SK-N-SH (cell line): ENCODE results near the gene LMO2. TPM values are rescaled to one million over a fixed set of nuclear protein-coding genes. Genes with fewer than 3 reads are reported as not detected.

Source experiments
- CTCF ChIA-PET: fragments of 300-600, 350-600 bp; formaldehyde crosslinking; extraction: SDS; loops from one replicate; lab custom pipeline; 2021; lab: Yijun Ruan, JAX
- POLR2A ChIA-PET: fragments of 350-600 bp; sonication (Branson Sonifier 250); formaldehyde crosslinking; extraction: SDS; loops from one replicate; lab custom pipeline; 2020; ENCODE audit warnings: antibody characterized with exemption, inconsistent platforms; lab: Yijun Ruan, JAX
- DNase-seq: peaks from one replicate; pipeline ENCODE4 v3.0.0; 2012
- H2AFZ ChIP-seq: fragments of 200-600 bp; sonication (generic); 2 replicates; pipeline ENCODE4 v1.8.1; 2016; ENCODE audit warnings: antibody characterized with exemption, mild to moderate bottlenecking, low read depth
- H3F3A ChIP-seq: fragments of 200-600 bp; sonication (generic); replicated peaks from 2 replicates; pipeline ENCODE3; 2016; ENCODE audit warnings: antibody characterized with exemption, mild to moderate bottlenecking; ENCODE audit not compliant: insufficient read depth
- H3K27ac ChIP-seq, 2 experiments: fragments of 200-500 bp in 1 of 2; fragments of 200-600 bp in 1 of 2; sonication (Bioruptor generic) in 1 of 2; sonication (generic), shearing (Covaris generic) in 1 of 2; 2 replicates each; pipeline versions ENCODE4 v1.5.1 to v1.6.1; 2014 to 2016; ENCODE audit warnings: low read depth in 2 of 2, inconsistent platforms in 1 of 2, low read length in 1 of 2, mild to moderate bottlenecking in 1 of 2, mixed read lengths in 1 of 2
- H3K27me3 ChIP-seq: fragments of 200-600 bp; sonication (generic), shearing (Covaris generic); 2 replicates; pipeline ENCODE4 v1.6.1; 2016; ENCODE audit warnings: mixed run types; ENCODE audit not compliant: insufficient read depth
- H3K36me3 ChIP-seq, 2 experiments: fragments of 200-500 bp in 1 of 2; fragments of 200-600 bp in 1 of 2; sonication (Bioruptor generic) in 1 of 2; sonication (generic) in 1 of 2; replicated peaks in 1 of 2; 2 replicates each; pipeline versions ENCODE3 to v1.5.1; 2014 to 2016; ENCODE audit warnings: low read length in 1 of 2, mild to moderate bottlenecking in 1 of 2; ENCODE audit not compliant: insufficient read depth in 2 of 2, control insufficient read depth in 1 of 2
- H3K4me1 ChIP-seq, 2 experiments: fragments of 200-500 bp in 1 of 2; fragments of 200-600 bp in 1 of 2; sonication (Bioruptor generic) in 1 of 2; sonication (generic), shearing (Covaris generic) in 1 of 2; 2 replicates each; pipeline versions ENCODE4 v1.5.1 to v1.6.1; 2014 to 2016; ENCODE audit warnings: low read depth in 1 of 2, low read length in 1 of 2, mixed run types in 1 of 2; ENCODE audit not compliant: insufficient read depth in 2 of 2, control insufficient read depth in 1 of 2
- H3K4me2 ChIP-seq: fragments of 200-600 bp; sonication (generic), shearing (Covaris generic); 2 replicates; pipeline ENCODE4 v1.6.1; 2017; ENCODE audit warnings: mixed run types
- H3K4me3 ChIP-seq, 2 experiments: fragments of 200-500 bp in 1 of 2; fragments of 200-600 bp in 1 of 2; sonication (Bioruptor generic) in 1 of 2; sonication (generic), shearing (Covaris generic) in 1 of 2; 2 replicates each; pipeline versions ENCODE4 v1.5.1 to v1.8.1; 2014 to 2016; ENCODE audit warnings: low read depth in 2 of 2, inconsistent platforms in 1 of 2, low read length in 1 of 2, mild to moderate bottlenecking in 1 of 2, mixed read lengths in 1 of 2, moderate library complexity in 1 of 2
- H3K79me2 ChIP-seq: fragments of 200-600 bp; sonication (generic); 2 replicates; pipeline ENCODE4 v1.8.1; 2017; ENCODE audit warnings: mild to moderate bottlenecking; ENCODE audit not compliant: insufficient read depth
- H3K9ac ChIP-seq: fragments of 200-600 bp; sonication (generic); 2 replicates; pipeline ENCODE4 v1.6.1; 2017; ENCODE audit warnings: mixed run types
- H3K9me2 ChIP-seq: fragments of 200-600 bp; sonication (generic); 2 replicates; pipeline ENCODE4 v1.6.1; 2017; ENCODE audit warnings: mixed run types
- H3K9me3 ChIP-seq: fragments of 200-600 bp; sonication (generic); 2 replicates; pipeline ENCODE4 v1.6.1; 2017; ENCODE audit warnings: mixed run types, mild to moderate bottlenecking, moderate library complexity
- H4K20me1 ChIP-seq: fragments of 200-600 bp; sonication (generic); 2 replicates; pipeline ENCODE4 v1.6.1; 2017; ENCODE audit warnings: mild to moderate bottlenecking, mixed run types; ENCODE audit not compliant: insufficient read depth
- ELF1 ChIP-seq: IDR thresholded peaks from 2 replicates; pipeline ENCODE4 v1.4.0; 2012
- EP300 ChIP-seq, 2 experiments: IDR thresholded peaks; 2 replicates each; pipeline versions ENCODE4 v1.4.0 to v1.6.1; 2012; ENCODE audit warnings: borderline replicate concordance in 1 of 2, low read depth in 1 of 2, low read length in 1 of 2
- JUND ChIP-seq: IDR thresholded peaks from 2 replicates; pipeline ENCODE4 v1.4.0; 2012
- MEF2A ChIP-seq: IDR thresholded peaks from 2 replicates; pipeline ENCODE4 v1.4.0; 2012; ENCODE audit warnings: low read depth, borderline replicate concordance
- MXI1 ChIP-seq: IDR thresholded peaks from 2 replicates; pipeline ENCODE4 v1.6.1; 2012; ENCODE audit warnings: mild to moderate bottlenecking, low read depth, low read length, improper control_type of control experiment
- RAD21 ChIP-seq: IDR thresholded peaks from 2 replicates; pipeline ENCODE4 v1.6.1; 2012; ENCODE audit warnings: mild to moderate bottlenecking, low read length
- REST ChIP-seq: IDR thresholded peaks from 2 replicates; pipeline ENCODE4 v1.6.1; 2012; ENCODE audit warnings: mild to moderate bottlenecking, low read depth, low read length, moderate library complexity
- SIN3A ChIP-seq: IDR thresholded peaks from 2 replicates; pipeline ENCODE4 v1.6.1; 2012; ENCODE audit warnings: low read depth, mild to moderate bottlenecking, low read length, moderate library complexity, borderline replicate concordance
- WGBS: methylation state at CpG from one replicate; pipeline ENCODE4 v1.1.6; 2017; ENCODE audit warnings: low lambda C conversion rate; 5-methylcytosine and 5-hydroxymethylcytosine counted together
- polyA plus RNA-seq, 3 experiments: library from polyadenylated mRNA; depleted of rRNA; stranded (reverse); fragments of >200 nt; gene quantifications; 2 replicates each; pipeline ENCODE4 v1.2.3, GENCODE V29; 2012

LMO2 gene
- polyA plus RNA-seq, 1 of the 3 experiments (the other 2 are of a cell fraction): 0.05 TPM

DNA sequence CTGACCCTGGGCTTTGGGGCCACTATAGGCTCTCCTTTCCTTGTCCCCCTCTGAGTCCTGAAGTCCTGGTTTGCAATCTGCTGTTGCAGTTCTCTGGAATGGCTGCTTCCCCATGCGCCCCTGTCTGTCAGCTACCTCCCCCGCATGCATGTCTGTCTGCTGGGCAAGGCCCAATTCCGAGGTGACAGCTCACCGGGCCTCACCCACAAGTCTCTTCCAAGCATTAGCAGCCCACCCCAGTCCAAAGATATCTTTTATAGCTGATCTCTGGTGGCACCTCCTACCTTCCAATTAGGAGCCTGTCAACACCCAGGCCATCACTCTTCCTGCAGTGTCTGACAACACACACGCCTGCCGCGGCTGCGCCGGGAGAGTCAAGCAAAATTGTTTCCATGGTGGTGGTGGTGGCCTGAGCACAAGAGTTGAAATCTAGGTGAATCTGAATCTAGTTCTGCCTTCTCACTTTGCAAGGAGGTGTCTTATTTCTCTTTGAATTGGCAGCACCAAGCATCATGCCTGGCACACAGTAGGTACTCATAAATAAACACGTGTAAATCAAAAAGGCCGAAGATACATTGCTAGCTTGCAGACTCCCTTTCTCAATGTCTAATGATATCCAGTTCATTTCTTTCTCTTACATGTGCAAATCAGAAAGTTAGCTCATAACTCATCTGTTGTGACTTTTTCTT is 1.2 kb upstream of the LMO2 start:
- Histone ChIP-seq H3K27me3 (no peaks in the 10 kb centered on the region; the same call in 1 of the 2 replicates), H3K4me2 (no peak overlapping the region), H3K9me2 (no peaks in the 10 kb centered on the region), H4K20me1 (no peaks in the 10 kb centered on the region), H3F3A (no peaks in the 10 kb centered on the region), H3K4me1 (peaks cover 0 to 26% of the 10 kb centered on the region in 2 experiments; a peak in 1 of 4 replicates), H3K27ac (no peak overlapping the region), H3K9me3 (no peaks in the 10 kb centered on the region), H3K9ac (no peak overlapping the region)
- CTCF ChIA-PET: interaction anchor here (0.6 kb wide), 1 partner anchor 282 kb away, joined by 3 read pairs; no protein-coding TSS in a partner anchor
- WGBS: 77% methylated on average over 7 of the region's 11 CpGs
- DNase-seq: no peak
- POLR2A ChIA-PET: interaction anchor here (0.6 kb wide), 1 partner anchor 339 kb away, joined by 3 read pairs; no protein-coding TSS in a partner anchor
- TF ChIP-seq RAD21 (no peak), MXI1 (no peak), MEF2A (no peak), SIN3A (no peak)
- TF ChIP-seq, all 33 proteins: peak for 0
- no peaks in the 10 kb centered on the region for H3K79me2 ChIP-seq
- no peak overlapping the region for H2AFZ ChIP-seq
- H3K4me3 ChIP-seq: no peak overlapping the region
- no peaks in the 10 kb centered on the region for H3K36me3 ChIP-seq

- WGBS: 69% methylated on average over 3 of the region's 3 CpGs
- Histone ChIP-seq H3K9ac (no peak overlapping the region), H3K4me2 (no peak overlapping the region), H3K4me1 (peaks cover 0 to 10% of the 10 kb centered on the region in 2 experiments; a peak in 1 of 4 replicates), H3K4me3 (no peak overlapping the region), H3K36me3 (no peaks in the 10 kb centered on the region), H3K27me3 (no peaks in the 10 kb centered on the region; the same call in 1 of the 2 replicates), H2AFZ (no peak overlapping the region), H3K9me2 (no peaks in the 10 kb centered on the region), H3K9me3 (no peaks in the 10 kb centered on the region), H3K79me2 (no peaks in the 10 kb centered on the region), H3K27ac (no peak overlapping the region), H3F3A (no peaks in the 10 kb centered on the region), H4K20me1 (no peaks in the 10 kb centered on the region)
- CTCF ChIA-PET: interaction anchor here (1.0 to 1.1 kb wide), 2 partner anchors 9 to 32 kb away, joined by 3 read pairs; no protein-coding TSS in a partner anchor
- TF ChIP-seq JUND (no peak), ELF1 (no peak), EP300 (IDR thresholded peaks at IDR 0.05; ENCODE audit: borderline replicate concordance in 1 of 2, low read depth in 1 of 2, low read length in 1 of 2) (no peak), REST (no peak)
- POLR2A ChIA-PET: no interaction called here
- no peak for DNase-seq
Observed at GRCh38 chr11:33889821-33890378, 2.0 kb downstream of the LMO2 start.
